NT2/D1 (cell line): ENCODE data around the gene NUP160.

ENCODE experiments used
- SUZ12 ChIP-seq: IDR thresholded peaks from 2 replicates; pipeline ENCODE4 v1.6.1; 2011; ENCODE audit not compliant: insufficient read length, insufficient read depth; ENCODE audit errors: extremely low read depth
- YY1 ChIP-seq: IDR thresholded peaks from 2 replicates; pipeline ENCODE4 v1.6.1; 2011; ENCODE audit not compliant: insufficient read length, insufficient read depth
- ZNF274 ChIP-seq: IDR thresholded peaks from 2 replicates; pipeline ENCODE4 v1.6.1; 2011; ENCODE audit warnings: mild to moderate bottlenecking, low read depth, low read length

DNA sequence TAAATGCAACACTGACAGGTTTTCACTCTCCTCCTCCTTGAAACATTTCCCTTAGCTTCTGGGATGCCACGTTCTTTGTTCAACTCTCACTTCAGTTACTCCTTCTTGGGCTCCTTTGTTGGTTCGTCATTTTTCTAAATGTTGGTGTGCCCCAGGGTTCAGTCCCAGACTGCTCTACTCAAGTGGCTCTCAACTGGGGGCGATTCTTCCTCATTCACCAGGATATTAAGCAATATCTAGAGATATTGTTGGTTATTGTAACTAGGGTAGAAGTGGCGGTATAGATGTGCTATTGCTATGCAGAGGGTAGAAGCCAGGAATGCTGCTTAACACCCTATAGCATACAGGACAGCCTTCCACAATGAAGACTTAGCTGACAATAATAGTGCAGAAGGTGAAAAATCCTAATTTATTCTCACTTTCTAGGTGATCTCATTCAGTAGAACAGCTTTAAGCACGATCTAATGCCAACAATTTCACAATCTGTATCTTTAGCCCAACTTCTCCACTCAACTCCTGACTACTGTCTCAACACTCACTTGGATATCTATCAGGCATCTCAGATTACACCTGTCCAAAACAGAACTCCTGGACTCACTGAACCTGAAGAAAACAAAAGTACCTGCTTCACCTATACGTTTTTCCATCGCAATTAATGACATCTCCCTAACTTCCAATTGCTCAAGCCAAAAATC, 4.6 kb downstream of the NUP160 start:
- no peak for TF ChIP-seq YY1
- TF ChIP-seq ZNF274: no peak
- TF ChIP-seq SUZ12: no peak
